NB4 (cell line): ENCODE measurements around the gene WIPF3.

Experiments
- CTCF ChIP-seq: IDR thresholded peaks from one replicate; pipeline ENCODE4 v1.5.1; 2012; ENCODE audit warnings: low read depth, low read length
- MAX ChIP-seq: IDR thresholded peaks from 2 replicates; pipeline ENCODE4 v1.6.1; 2011; ENCODE audit warnings: low read depth, low read length
- POLR2A ChIP-seq: IDR thresholded peaks from 2 replicates; pipeline ENCODE4 v1.6.1; 2011; ENCODE audit warnings: mild to moderate bottlenecking; ENCODE audit not compliant: insufficient read length; ENCODE audit errors: extremely low read depth

- TF ChIP-seq CTCF (no peak), POLR2A (no peak), MAX (no peak)
Observed at GRCh38 chr7:29805886-29806207, 461 bp upstream of the WIPF3 start.
